SK-N-SH (cell line): ENCODE measurements around the gene ETS1. TPM values are rescaled to one million over a fixed set of nuclear protein-coding genes. Genes with fewer than 3 reads are reported as not detected.

Experiments
- CTCF ChIA-PET: fragments of 300-600, 350-600 bp; formaldehyde crosslinking; extraction: SDS; loops from one replicate; lab custom pipeline; 2021; lab: Yijun Ruan, JAX
- POLR2A ChIA-PET: fragments of 350-600 bp; sonication (Branson Sonifier 250); formaldehyde crosslinking; extraction: SDS; loops from one replicate; lab custom pipeline; 2020; ENCODE audit warnings: antibody characterized with exemption, inconsistent platforms; lab: Yijun Ruan, JAX
- DNase-seq: peaks from one replicate; pipeline ENCODE4 v3.0.0; 2012
- H2AFZ ChIP-seq: fragments of 200-600 bp; sonication (generic); 2 replicates; pipeline ENCODE4 v1.8.1; 2016; ENCODE audit warnings: antibody characterized with exemption, mild to moderate bottlenecking, low read depth
- H3F3A ChIP-seq: fragments of 200-600 bp; sonication (generic); replicated peaks from 2 replicates; pipeline ENCODE3; 2016; ENCODE audit warnings: antibody characterized with exemption, mild to moderate bottlenecking; ENCODE audit not compliant: insufficient read depth
- H3K27ac ChIP-seq, 2 experiments: fragments of 200-500 bp in 1 of 2; fragments of 200-600 bp in 1 of 2; sonication (Bioruptor generic) in 1 of 2; sonication (generic), shearing (Covaris generic) in 1 of 2; 2 replicates each; pipeline versions ENCODE4 v1.5.1 to v1.6.1; 2014 to 2016; ENCODE audit warnings: low read depth in 2 of 2, inconsistent platforms in 1 of 2, low read length in 1 of 2, mild to moderate bottlenecking in 1 of 2, mixed read lengths in 1 of 2
- H3K27me3 ChIP-seq: fragments of 200-600 bp; sonication (generic), shearing (Covaris generic); 2 replicates; pipeline ENCODE4 v1.6.1; 2016; ENCODE audit warnings: mixed run types; ENCODE audit not compliant: insufficient read depth
- H3K36me3 ChIP-seq, 2 experiments: fragments of 200-500 bp in 1 of 2; fragments of 200-600 bp in 1 of 2; sonication (Bioruptor generic) in 1 of 2; sonication (generic) in 1 of 2; replicated peaks in 1 of 2; 2 replicates each; pipeline versions ENCODE3 to v1.5.1; 2014 to 2016; ENCODE audit warnings: low read length in 1 of 2, mild to moderate bottlenecking in 1 of 2; ENCODE audit not compliant: insufficient read depth in 2 of 2, control insufficient read depth in 1 of 2
- H3K4me1 ChIP-seq, 2 experiments: fragments of 200-500 bp in 1 of 2; fragments of 200-600 bp in 1 of 2; sonication (Bioruptor generic) in 1 of 2; sonication (generic), shearing (Covaris generic) in 1 of 2; 2 replicates each; pipeline versions ENCODE4 v1.5.1 to v1.6.1; 2014 to 2016; ENCODE audit warnings: low read depth in 1 of 2, low read length in 1 of 2, mixed run types in 1 of 2; ENCODE audit not compliant: insufficient read depth in 2 of 2, control insufficient read depth in 1 of 2
- H3K4me2 ChIP-seq: fragments of 200-600 bp; sonication (generic), shearing (Covaris generic); 2 replicates; pipeline ENCODE4 v1.6.1; 2017; ENCODE audit warnings: mixed run types
- H3K4me3 ChIP-seq, 2 experiments: fragments of 200-500 bp in 1 of 2; fragments of 200-600 bp in 1 of 2; sonication (Bioruptor generic) in 1 of 2; sonication (generic), shearing (Covaris generic) in 1 of 2; 2 replicates each; pipeline versions ENCODE4 v1.5.1 to v1.8.1; 2014 to 2016; ENCODE audit warnings: low read depth in 2 of 2, inconsistent platforms in 1 of 2, low read length in 1 of 2, mild to moderate bottlenecking in 1 of 2, mixed read lengths in 1 of 2, moderate library complexity in 1 of 2
- H3K79me2 ChIP-seq: fragments of 200-600 bp; sonication (generic); 2 replicates; pipeline ENCODE4 v1.8.1; 2017; ENCODE audit warnings: mild to moderate bottlenecking; ENCODE audit not compliant: insufficient read depth
- H3K9ac ChIP-seq: fragments of 200-600 bp; sonication (generic); 2 replicates; pipeline ENCODE4 v1.6.1; 2017; ENCODE audit warnings: mixed run types
- H3K9me2 ChIP-seq: fragments of 200-600 bp; sonication (generic); 2 replicates; pipeline ENCODE4 v1.6.1; 2017; ENCODE audit warnings: mixed run types
- H3K9me3 ChIP-seq: fragments of 200-600 bp; sonication (generic); 2 replicates; pipeline ENCODE4 v1.6.1; 2017; ENCODE audit warnings: mixed run types, mild to moderate bottlenecking, moderate library complexity
- H4K20me1 ChIP-seq: fragments of 200-600 bp; sonication (generic); 2 replicates; pipeline ENCODE4 v1.6.1; 2017; ENCODE audit warnings: mild to moderate bottlenecking, mixed run types; ENCODE audit not compliant: insufficient read depth
- CHD2 ChIP-seq: fragments of 150-350 bp; IDR thresholded peaks from 2 replicates; pipeline ENCODE4 v1.6.1; 2018; ENCODE audit warnings: low read length; ENCODE audit not compliant: partially characterized antibody
- CTCF ChIP-seq: fragments of 200-600 bp; sonication (generic); IDR thresholded peaks from 2 replicates; pipeline ENCODE4 v1.6.1; 2017; ENCODE audit warnings: antibody characterized with exemption, mild to moderate bottlenecking, moderate library complexity
- ELF1 ChIP-seq: IDR thresholded peaks from 2 replicates; pipeline ENCODE4 v1.4.0; 2012
- EP300 ChIP-seq, 2 experiments: IDR thresholded peaks; 2 replicates each; pipeline versions ENCODE4 v1.4.0 to v1.6.1; 2012; ENCODE audit warnings: borderline replicate concordance in 1 of 2, low read depth in 1 of 2, low read length in 1 of 2
- FOSL2 ChIP-seq: IDR thresholded peaks from 2 replicates; pipeline ENCODE4 v1.4.0; 2012; ENCODE audit warnings: low read depth, mild to moderate bottlenecking, moderate library complexity, borderline replicate concordance
- FOXJ3 ChIP-seq: sonication (generic); formaldehyde crosslinking; IDR thresholded peaks from 2 replicates; pipeline ENCODE4 v1.5.1; 2020; ENCODE audit warnings: mild to moderate bottlenecking, missing genetic modification reagents
- FOXM1 ChIP-seq: IDR thresholded peaks from 2 replicates; pipeline ENCODE4 v1.4.0; 2012; ENCODE audit warnings: low read depth, mild to moderate bottlenecking
- GABPA ChIP-seq: IDR thresholded peaks from 2 replicates; pipeline ENCODE4 v1.4.0; 2012; ENCODE audit warnings: low read depth, mild to moderate bottlenecking
- IRF3 ChIP-seq: fragments of 150-350 bp; IDR thresholded peaks from 2 replicates; pipeline ENCODE4 v1.6.1; 2016; ENCODE audit warnings: mild to moderate bottlenecking, low read depth, low read length
- JUND ChIP-seq: IDR thresholded peaks from 2 replicates; pipeline ENCODE4 v1.4.0; 2012
- MAX ChIP-seq: IDR thresholded peaks from 2 replicates; pipeline ENCODE4 v1.4.0; 2012; ENCODE audit warnings: low read depth
- MEF2A ChIP-seq: IDR thresholded peaks from 2 replicates; pipeline ENCODE4 v1.4.0; 2012; ENCODE audit warnings: low read depth, borderline replicate concordance
- MXI1 ChIP-seq: IDR thresholded peaks from 2 replicates; pipeline ENCODE4 v1.6.1; 2012; ENCODE audit warnings: mild to moderate bottlenecking, low read depth, low read length, improper control_type of control experiment
- NFIC ChIP-seq: IDR thresholded peaks from 2 replicates; pipeline ENCODE4 v1.4.0; 2012; ENCODE audit warnings: borderline replicate concordance
- NRF1 ChIP-seq: IDR thresholded peaks from 2 replicates; pipeline ENCODE4 v1.6.1; 2012; ENCODE audit warnings: low read depth, mild to moderate bottlenecking, low read length
- POLR2AphosphoS5 ChIP-seq: IDR thresholded peaks from 2 replicates; pipeline ENCODE4 v1.6.1; 2012; ENCODE audit warnings: low read depth, low read length
- RAD21 ChIP-seq: IDR thresholded peaks from 2 replicates; pipeline ENCODE4 v1.6.1; 2012; ENCODE audit warnings: mild to moderate bottlenecking, low read length
- RCOR1 ChIP-seq: fragments of 150-350 bp; IDR thresholded peaks from 2 replicates; pipeline ENCODE4 v1.6.1; 2017; ENCODE audit warnings: antibody characterized with exemption, low read length
- REST ChIP-seq: IDR thresholded peaks from 2 replicates; pipeline ENCODE4 v1.6.1; 2012; ENCODE audit warnings: mild to moderate bottlenecking, low read depth, low read length, moderate library complexity
- SMC3 ChIP-seq: IDR thresholded peaks from 2 replicates; pipeline ENCODE4 v1.6.1; 2012; ENCODE audit warnings: low read depth, low read length, improper control_type of control experiment
- TAF1 ChIP-seq: IDR thresholded peaks from 2 replicates; pipeline ENCODE4 v1.6.1; 2012; ENCODE audit warnings: low read depth, mild to moderate bottlenecking, low read length, moderate library complexity, borderline replicate concordance
- TCF12 ChIP-seq: IDR thresholded peaks from 2 replicates; pipeline ENCODE4 v1.4.0; 2012
- TEAD4 ChIP-seq: IDR thresholded peaks from 2 replicates; pipeline ENCODE4 v1.4.0; 2012; ENCODE audit warnings: mild to moderate bottlenecking, borderline replicate concordance; ENCODE audit not compliant: insufficient read depth
- USF2 ChIP-seq: fragments of 150-350 bp; IDR thresholded peaks from 2 replicates; pipeline ENCODE4 v1.6.1; 2017; ENCODE audit warnings: antibody characterized with exemption, low read length, low read depth, borderline replicate concordance
- YY1 ChIP-seq: IDR thresholded peaks from 2 replicates; pipeline ENCODE4 v1.4.0; 2012; ENCODE audit warnings: low read depth, mild to moderate bottlenecking
- ZBTB33 ChIP-seq: IDR thresholded peaks from 2 replicates; pipeline ENCODE4 v1.4.0; 2012; ENCODE audit warnings: low read depth, borderline replicate concordance
- WGBS: methylation state at CpG from one replicate; pipeline ENCODE4 v1.1.6; 2017; ENCODE audit warnings: low lambda C conversion rate; 5-methylcytosine and 5-hydroxymethylcytosine counted together
- polyA plus RNA-seq, 3 experiments: library from polyadenylated mRNA; depleted of rRNA; stranded (reverse); fragments of >200 nt; gene quantifications; 2 replicates each; pipeline ENCODE4 v1.2.3, GENCODE V29; 2012

The ETS1 gene
- polyA plus RNA-seq, 1 of the 3 experiments (the other 2 are of a cell fraction), result 14.5 TPM

GRCh38 chr11:128616161-128616560 lies 28.8 kb upstream of the ETS1 start:
- POLR2A ChIA-PET, result interaction anchor here (0.6 to 1.2 kb wide), 3 partner anchors 72 to 254 kb away, joined by 3 to 4 read pairs (median 3); no protein-coding TSS in a partner anchor
- peak; percentile 88 for DNase-seq
- H3K4me3 ChIP-seq, result no peak overlapping the region
- WGBS, result 65% methylated on average over 5 of the region's 7 CpGs
- no peak overlapping the region for H3K9ac ChIP-seq
- CTCF ChIA-PET, result interaction anchor here (0.9 to 1.6 kb wide), 7 partner anchors 12 to 459 kb away, joined by 3 to 7 read pairs (median 4); no protein-coding TSS in a partner anchor
- H3K9me2 ChIP-seq, result no peaks in the 10 kb centered on the region
- peaks cover 0 to 42% of the 10 kb centered on the region in 2 experiments; a peak in 2 of 4 replicates for H3K4me1 ChIP-seq
- H3K27me3 ChIP-seq, result no peaks in the 10 kb centered on the region; the same call in 1 of the 2 replicates
- H3K36me3 ChIP-seq, result no peaks in the 10 kb centered on the region
- no peaks in the 10 kb centered on the region for H3K79me2 ChIP-seq
- H4K20me1 ChIP-seq, result no peaks in the 10 kb centered on the region
- no peaks in the 10 kb centered on the region for H3K9me3 ChIP-seq
- H3F3A ChIP-seq, result no peaks in the 10 kb centered on the region
- H3K4me2 ChIP-seq, result no peak overlapping the region
- H3K27ac ChIP-seq, result peak overlapping the region in 1 of 2 experiments; percentile 71; a peak in 2 of 4 replicates
- no peak overlapping the region for H2AFZ ChIP-seq
- no peak for TF ChIP-seq FOSL2
- TF ChIP-seq IRF3, result no peak
- TF ChIP-seq ZBTB33, result no peak
- TF ChIP-seq CTCF, result no peak
- no peak for TF ChIP-seq ELF1
- no peak for TF ChIP-seq MEF2A
- 0 out of 2 replicates have a peak, but pooled peaks have one; percentile 3 for TF ChIP-seq RAD21
- TF ChIP-seq USF2, result no peak
- TF ChIP-seq RCOR1, result peak; percentile 97; the same call in 1 of the 2 replicates
- TF ChIP-seq TCF12, result peak; percentile 68
- TF ChIP-seq NRF1, result no peak
- peak; percentile 95 for TF ChIP-seq FOXJ3
- no peak for TF ChIP-seq REST
- no peak for TF ChIP-seq MXI1
- TF ChIP-seq EP300 (IDR thresholded peaks at IDR 0.05; ENCODE audit: borderline replicate concordance in 1 of 2, low read depth in 1 of 2, low read length in 1 of 2), result peak in 1 of 2 experiments; percentile 95; a peak in 2 of 4 replicates
- TF ChIP-seq NFIC, result no peak
- peak; percentile 64 for TF ChIP-seq CHD2
- no peak for TF ChIP-seq MAX
- TF ChIP-seq TEAD4, result no peak
- no peak for TF ChIP-seq JUND
- no peak for TF ChIP-seq GABPA
- no peak; the same call in 1 of the 2 replicates for TF ChIP-seq SMC3
- no peak for TF ChIP-seq TAF1
- no peak for TF ChIP-seq FOXM1
- TF ChIP-seq YY1, result no peak
- peak; percentile 66 for TF ChIP-seq POLR2AphosphoS5
